HG03135 (cell line): Measurements from ENCODE around the gene PTDSS2.

Experiments used
- ATAC-seq: cut with Tn5 transposase; IDR thresholded peaks from one replicate; pipeline ENCODE4 v1.9.1; 2021; ENCODE audit warnings: mild to moderate bottlenecking, moderate library complexity; ENCODE audit not compliant: unreplicated experiment

The PTDSS2 gene

GRCh38 chr11:445765-446588, 4.1 kb upstream of the PTDSS2 start:
- ATAC-seq, result no peak

GRCh38 chr11:446891-447290, 3.2 kb upstream of the PTDSS2 start:
- no peak for ATAC-seq

GRCh38 chr11:447923-448731, 2.0 kb upstream of the PTDSS2 start:
- peak; percentile 54 for ATAC-seq

- ATAC-seq, result no peak
Observed at GRCh38 chr11:450809-451451, 851 bp downstream of the PTDSS2 start.

GRCh38 chr11:451738-452137, 1.7 kb downstream of the PTDSS2 start:
- no peak for ATAC-seq

- no peak for ATAC-seq
Observed at GRCh38 chr11:452203-452744, 2.2 kb downstream of the PTDSS2 start.

GRCh38 chr11:452916-453527, 2.9 kb downstream of the PTDSS2 start:
- no peak for ATAC-seq

- ATAC-seq, result no peak
Observed at GRCh38 chr11:453564-453963, 3.5 kb downstream of the PTDSS2 start.

GRCh38 chr11:454043-454442, 4.0 kb downstream of the PTDSS2 start:
- no peak for ATAC-seq

GRCh38 chr11:454801-455565, 4.9 kb downstream of the PTDSS2 start:
- ATAC-seq, result no peak

GRCh38 chr11:455566-456147, 5.6 kb downstream of the PTDSS2 start:
- no peak for ATAC-seq

- ATAC-seq, result no peak
Observed at GRCh38 chr11:456533-456932, 6.5 kb downstream of the PTDSS2 start.

GRCh38 chr11:457111-457760, 7.2 kb downstream of the PTDSS2 start:
- no peak for ATAC-seq

- no peak for ATAC-seq
Observed at GRCh38 chr11:459511-460220, 9.6 kb downstream of the PTDSS2 start.

- ATAC-seq, result no peak
Observed at GRCh38 chr11:460331-461199, 10.5 kb downstream of the PTDSS2 start.

- ATAC-seq, result no peak
Observed at GRCh38 chr11:461626-462025, 11.5 kb downstream of the PTDSS2 start.

GRCh38 chr11:462107-462890, 12.2 kb downstream of the PTDSS2 start:
- no peak for ATAC-seq
